OCI-LY1 (cell line): ENCODE results near the gene DOK7.

Experiments used
- EZH2 ChIP-seq: fragments of 200-600 bp; sonication (generic), shearing (Covaris generic); IDR thresholded peaks from 2 replicates; pipeline ENCODE4 v1.8.0; 2017; ENCODE audit warnings: borderline replicate concordance, mixed run types, mild to moderate bottlenecking, antibody characterized with exemption, low read length, moderate library complexity, mixed read lengths
- TF ChIP-seq, protein P1 (sequence below): fragments of 200-600 bp; sonication (generic), shearing (Covaris generic); IDR thresholded peaks from 2 replicates; pipeline ENCODE4 v1.5.1; 2017; ENCODE audit warnings: mild to moderate bottlenecking, antibody characterized with exemption, low read length, moderate library complexity, mixed read lengths

DNA sequence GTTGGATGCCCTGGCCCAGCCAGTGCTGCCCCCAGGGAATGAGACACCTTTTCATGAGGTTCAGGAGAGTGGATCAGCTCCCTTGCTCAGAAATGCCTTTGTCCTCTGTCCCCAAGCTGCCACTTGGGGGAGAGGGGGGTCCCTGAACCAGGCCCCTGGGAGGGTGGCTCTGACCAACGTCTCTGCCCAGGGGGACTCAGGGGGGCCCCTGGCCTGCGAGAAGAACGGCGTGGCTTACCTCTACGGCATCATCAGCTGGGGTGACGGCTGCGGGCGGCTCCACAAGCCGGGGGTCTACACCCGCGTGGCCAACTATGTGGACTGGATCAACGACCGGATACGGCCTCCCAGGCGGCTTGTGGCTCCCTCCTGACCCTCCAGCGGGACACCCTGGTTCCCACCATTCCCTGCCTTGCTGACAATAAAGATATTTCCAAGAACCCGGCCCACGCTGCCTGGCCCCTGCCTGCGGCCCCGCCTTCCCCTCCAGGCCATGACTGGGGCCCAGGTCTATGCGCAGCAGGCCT, 14.0 kb upstream of the DOK7 start:
- no peak for TF ChIP-seq EZH2
- TF ChIP-seq, protein P1, sequence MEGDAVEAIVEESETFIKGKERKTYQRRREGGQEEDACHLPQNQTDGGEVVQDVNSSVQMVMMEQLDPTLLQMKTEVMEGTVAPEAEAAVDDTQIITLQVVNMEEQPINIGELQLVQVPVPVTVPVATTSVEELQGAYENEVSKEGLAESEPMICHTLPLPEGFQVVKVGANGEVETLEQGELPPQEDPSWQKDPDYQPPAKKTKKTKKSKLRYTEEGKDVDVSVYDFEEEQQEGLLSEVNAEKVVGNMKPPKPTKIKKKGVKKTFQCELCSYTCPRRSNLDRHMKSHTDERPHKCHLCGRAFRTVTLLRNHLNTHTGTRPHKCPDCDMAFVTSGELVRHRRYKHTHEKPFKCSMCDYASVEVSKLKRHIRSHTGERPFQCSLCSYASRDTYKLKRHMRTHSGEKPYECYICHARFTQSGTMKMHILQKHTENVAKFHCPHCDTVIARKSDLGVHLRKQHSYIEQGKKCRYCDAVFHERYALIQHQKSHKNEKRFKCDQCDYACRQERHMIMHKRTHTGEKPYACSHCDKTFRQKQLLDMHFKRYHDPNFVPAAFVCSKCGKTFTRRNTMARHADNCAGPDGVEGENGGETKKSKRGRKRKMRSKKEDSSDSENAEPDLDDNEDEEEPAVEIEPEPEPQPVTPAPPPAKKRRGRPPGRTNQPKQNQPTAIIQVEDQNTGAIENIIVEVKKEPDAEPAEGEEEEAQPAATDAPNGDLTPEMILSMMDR = no peak
